Liver (tissue), 9 donors: Measurements from ENCODE around the gene KRT71. TPM values are rescaled to one million over a fixed set of nuclear protein-coding genes. Genes with fewer than 3 reads are reported as not detected.

Experiments used
- DNase-seq: peaks from one replicate; pipeline ENCODE4 v3.0.0-alpha.2; 2017; ENCODE audit warnings: low spot score
- H3K27ac ChIP-seq, 2 donors: one replicate each; pipeline ENCODE4 v1.7.0; 2013; ENCODE audit warnings: inconsistent platforms in 2 of 2, low read length in 2 of 2, control low read depth in 1 of 2, low read depth in 1 of 2, mild to moderate bottlenecking in 1 of 2
- H3K27me3 ChIP-seq, 4 donors: one replicate each; pipeline versions ENCODE4 v1.6.1 to v1.7.0; 2013; ENCODE audit warnings: low read length in 3 of 4, inconsistent platforms in 1 of 4, mild to moderate bottlenecking in 1 of 4, moderate library complexity in 1 of 4; ENCODE audit not compliant: control insufficient read depth in 4 of 4, insufficient read depth in 4 of 4
- H3K36me3 ChIP-seq, 4 donors: one replicate each; pipeline versions ENCODE4 v1.6.1 to v1.7.0; 2013; ENCODE audit warnings: low read length in 3 of 4, mild to moderate bottlenecking in 3 of 4, low read depth in 1 of 4, moderate library complexity in 1 of 4; ENCODE audit not compliant: control insufficient read depth in 4 of 4, insufficient read depth in 3 of 4
- H3K4me1 ChIP-seq, 4 donors: one replicate each; pipeline versions ENCODE4 v1.6.1 to v1.7.0; 2013; ENCODE audit warnings: low read length in 3 of 4, mild to moderate bottlenecking in 3 of 4, moderate library complexity in 1 of 4; ENCODE audit not compliant: control insufficient read depth in 4 of 4, insufficient read depth in 4 of 4
- H3K4me3 ChIP-seq, 3 donors: one replicate each; pipeline versions ENCODE4 v1.6.1 to v1.7.0; 2013; ENCODE audit warnings: low read length in 3 of 3, control low read depth in 1 of 3, low read depth in 1 of 3, mild to moderate bottlenecking in 1 of 3
- H3K9ac ChIP-seq, 2 donors: one replicate each; pipeline ENCODE4 v1.7.0; 2013; ENCODE audit warnings: low read length in 2 of 2, mild to moderate bottlenecking in 2 of 2, moderate library complexity in 2 of 2, control low read depth in 1 of 2, low read depth in 1 of 2
- H3K9me3 ChIP-seq, 4 donors: one replicate each; pipeline versions ENCODE4 v1.6.1 to v1.7.0; 2013; ENCODE audit warnings: low read length in 3 of 4; ENCODE audit not compliant: control insufficient read depth in 4 of 4
- ATF3 ChIP-seq: IDR thresholded peaks from 2 replicates; pipeline ENCODE4 v1.6.1; 2016; ENCODE audit warnings: antibody characterized with exemption
- CTCF ChIP-seq: fragments of 150-350 bp; IDR thresholded peaks from 2 replicates; pipeline ENCODE4 v1.5.1; 2017; ENCODE audit warnings: improper control_type of control experiment, low read depth, low read length; ENCODE audit not compliant: missing input control
- EGR1 ChIP-seq, 2 donors: IDR thresholded peaks; 2 replicates each; pipeline ENCODE4 v1.6.1; 2016 to 2018; ENCODE audit warnings: antibody characterized with exemption in 2 of 2, low read depth in 2 of 2
- FOXA1 ChIP-seq: IDR thresholded peaks from 2 replicates; pipeline ENCODE4 v1.6.1; 2016; ENCODE audit warnings: antibody characterized with exemption
- FOXA2 ChIP-seq: IDR thresholded peaks from 2 replicates; pipeline ENCODE4 v1.6.1; 2016; ENCODE audit warnings: antibody characterized with exemption
- GABPA ChIP-seq, 2 donors: IDR thresholded peaks in 1 of 2; conservative IDR thresholded peaks in 1 of 2; 2 replicates each; pipeline ENCODE4 v1.6.1; 2016; ENCODE audit warnings: antibody characterized with exemption in 2 of 2, mild to moderate bottlenecking in 1 of 2, moderate library complexity in 1 of 2
- JUND ChIP-seq, 2 donors: IDR thresholded peaks; 2 replicates each; pipeline ENCODE4 v1.6.1; 2016; ENCODE audit warnings: antibody characterized with exemption in 2 of 2
- MAX ChIP-seq: IDR thresholded peaks from 2 replicates; pipeline ENCODE4 v1.6.1; 2016; ENCODE audit warnings: antibody characterized with exemption
- NR2F2 ChIP-seq: IDR thresholded peaks from 2 replicates; pipeline ENCODE4 v1.6.1; 2016; ENCODE audit warnings: antibody characterized with exemption
- RAD21 ChIP-seq, 2 donors: IDR thresholded peaks; 2 replicates each; pipeline ENCODE4 v1.6.1; 2016; ENCODE audit warnings: antibody characterized with exemption in 2 of 2, mild to moderate bottlenecking in 2 of 2
- REST ChIP-seq: IDR thresholded peaks from 2 replicates; pipeline ENCODE4 v1.6.1; 2016; ENCODE audit warnings: antibody characterized with exemption, mild to moderate bottlenecking
- RXRA ChIP-seq, 2 donors: IDR thresholded peaks; 2 replicates each; pipeline ENCODE4 v1.6.1; 2017 to 2018; ENCODE audit warnings: antibody characterized with exemption in 2 of 2, mild to moderate bottlenecking in 1 of 2
- SP1 ChIP-seq: IDR thresholded peaks from 2 replicates; pipeline ENCODE4 v1.6.1; 2018; ENCODE audit warnings: antibody characterized with exemption, mild to moderate bottlenecking
- TAF1 ChIP-seq: conservative IDR thresholded peaks from 2 replicates; pipeline ENCODE4 v1.6.1; 2016; ENCODE audit warnings: antibody characterized with exemption, mild to moderate bottlenecking
- YY1 ChIP-seq: IDR thresholded peaks from 2 replicates; pipeline ENCODE4 v1.6.1; 2016; ENCODE audit warnings: antibody characterized with exemption, mild to moderate bottlenecking
- ZBTB33 ChIP-seq: IDR thresholded peaks from 2 replicates; pipeline ENCODE4 v1.6.1; 2016; ENCODE audit warnings: antibody characterized with exemption
- WGBS: extraction: QIAGEN DNeasy Blood & Tissue Kit; methylation state at CpG from one replicate; pipeline ENCODE4 v1.1.7; 2013; 5-methylcytosine and 5-hydroxymethylcytosine counted together
- polyA plus RNA-seq, 2 donors: library from polyadenylated mRNA; stranded (reverse) in 1 of 2; unstranded in 1 of 2; fragments of 200-250 nt in 1 of 2; fragments of >200 nt in 1 of 2; fragmentation: Nextera tagmentation in 1 of 2; extraction: Ambion mirVana in 1 of 2; gene quantifications; one replicate each; pipeline versions ENCODE4 v1.2.1 to v1.2.3, GENCODE V29; 2013 to 2015
- total RNA-seq, 2 donors: library from RNA; depleted of rRNA; stranded (reverse); fragments of >200 nt; gene quantifications; one replicate each; pipeline ENCODE4 v1.2.3, GENCODE V29; 2014
- donor health status: healthy.
- donor health status: healthy.
- donor health status: healthy.
- donor health status: healthy.
- donor health status: healthy.

The KRT71 gene
- total and polyA plus RNA-seq, 4 donors = not detected

- no peak for TF ChIP-seq CTCF
- no peak for TF ChIP-seq FOXA1
- no peak for TF ChIP-seq EGR1 (IDR thresholded peaks at IDR 0.05; ENCODE audit: low read depth in 2 of 2)
- no peak for TF ChIP-seq JUND (IDR thresholded peaks at IDR 0.05)
- TF ChIP-seq FOXA2 = no peak
- TF ChIP-seq TAF1 = no peak
- no peak for TF ChIP-seq GABPA (IDR thresholded peaks at IDR 0.05 in 1 of 2, conservative IDR thresholded peaks at IDR 0.05 in 1 of 2)
- TF ChIP-seq YY1 = no peak
- no peak for TF ChIP-seq MAX
- H3K9me3 ChIP-seq = no peaks in the 10 kb centered on the region
- WGBS = 72% methylated on average over 3 of the region's 3 CpGs
Observed at GRCh38 chr12:52537101-52537500, 15.8 kb downstream of the KRT71 start.

GRCh38 chr12:52535574-52535973, 17.4 kb downstream of the KRT71 start:
- no peaks in the 10 kb centered on the region for H3K27me3 ChIP-seq
- TF ChIP-seq REST (no peak), RAD21 (IDR thresholded peaks at IDR 0.05) (no peak), SP1 (no peak), YY1 (no peak), ATF3 (no peak), NR2F2 (no peak), FOXA2 (no peak), MAX (no peak), ZBTB33 (no peak), TAF1 (no peak), JUND (IDR thresholded peaks at IDR 0.05) (no peak), FOXA1 (no peak), RXRA (IDR thresholded peaks at IDR 0.05) (no peak)
- H3K9me3 ChIP-seq = no peaks in the 10 kb centered on the region
- no peak overlapping the region for H3K27ac ChIP-seq
- no peak overlapping the region for H3K9ac ChIP-seq
- no peak for DNase-seq
- H3K36me3 ChIP-seq = no peaks in the 10 kb centered on the region
- H3K4me3 ChIP-seq = no peak overlapping the region
- no peaks in the 10 kb centered on the region for H3K4me1 ChIP-seq
- WGBS = 0% methylated on average over 1 of the region's 1 CpG

More at GRCh38 chr12:52537101-52537500, 15.8 kb downstream of the KRT71 start:
- no peaks in the 10 kb centered on the region for H3K27me3 ChIP-seq
- no peak overlapping the region for H3K9ac ChIP-seq
- no peaks in the 10 kb centered on the region for H3K4me1 ChIP-seq
- H3K27ac ChIP-seq = no peak overlapping the region
- DNase-seq = no peak
- no peaks in the 10 kb centered on the region for H3K36me3 ChIP-seq
- no peak overlapping the region for H3K4me3 ChIP-seq
